K562 (cell line): ENCODE results near the gene VWA3B.

Experiments
- CTCF ChIP-seq, 3 experiments: IDR thresholded peaks in 2 of 3; conservative IDR thresholded peaks in 1 of 3; 2 replicates each; pipeline ENCODE4 v1.5.1; 2011 to 2012; ENCODE audit warnings: low read length in 3 of 3, mild to moderate bottlenecking in 3 of 3, control low read depth in 2 of 3, improper control_type of control experiment in 1 of 3, inconsistent platforms in 1 of 3, low read depth in 1 of 3, mixed read lengths in 1 of 3, moderate library complexity in 1 of 3; ENCODE audit not compliant: insufficient read depth in 2 of 3
- NFXL1 ChIP-seq: fragments of 450-650 bp; formaldehyde crosslinking; IDR thresholded peaks from 2 replicates; pipeline ENCODE4 v1.4.0; 2021; ENCODE audit warnings: mild to moderate bottlenecking
- TRIM24 ChIP-seq, 2 experiments: fragments of 450-650 bp; IDR thresholded peaks; 2 replicates each; pipeline ENCODE4 v1.6.1; 2016
- ZNF707 ChIP-seq: fragments of 250-450 bp; sonication (Bioruptor Pico); conservative IDR thresholded peaks from 2 replicates; pipeline ENCODE4 v1.8.0; 2022; ENCODE audit warnings: inconsistent platforms, mild to moderate bottlenecking, moderate library complexity
- TF ChIP-seq, protein P1 (sequence below): sonication (generic); formaldehyde crosslinking; IDR thresholded peaks from 2 replicates; pipeline ENCODE4 v1.9.0; 2022; ENCODE audit warnings: mild to moderate bottlenecking, missing genetic modification reagents

- TF ChIP-seq ZNF707 (no peak), TRIM24 (IDR thresholded peaks at IDR 0.05) (no peak), CTCF (IDR thresholded peaks at IDR 0.05 in 2 of 3, conservative IDR thresholded peaks at IDR 0.05 in 1 of 3; ENCODE audit: insufficient read depth in 2 of 3, low read depth in 1 of 3, low read length in 3 of 3) (no peak), NFXL1 (CRISPR knock-in tag) (no peak)
- TF ChIP-seq, protein P1, sequence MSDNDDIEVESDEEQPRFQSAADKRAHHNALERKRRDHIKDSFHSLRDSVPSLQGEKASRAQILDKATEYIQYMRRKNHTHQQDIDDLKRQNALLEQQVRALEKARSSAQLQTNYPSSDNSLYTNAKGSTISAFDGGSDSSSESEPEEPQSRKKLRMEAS (CRISPR knock-in tag): no peak
Measured at GRCh38 chr2:98039085-98039756, 47.7 kb upstream of the VWA3B start.
